HL-60 (cell line): ENCODE data around the gene TBC1D1.

ENCODE experiments used
- CTCF ChIP-seq: IDR thresholded peaks from one replicate; pipeline ENCODE4 v1.5.1; 2011; ENCODE audit warnings: low read length, control low read depth, inconsistent platforms; ENCODE audit not compliant: insufficient read depth
- GABPA ChIP-seq: IDR thresholded peaks from 2 replicates; pipeline ENCODE4 v1.6.1; 2012; ENCODE audit warnings: low read depth
- REST ChIP-seq: IDR thresholded peaks from 2 replicates; pipeline ENCODE4 v1.6.1; 2012; ENCODE audit warnings: low read depth; ENCODE audit not compliant: insufficient replicate concordance

GRCh38 chr4:37905533-37906169 is 14.8 kb downstream of the TBC1D1 start:
- TF ChIP-seq CTCF (no peak), GABPA (no peak), REST (no peak)
